IMR-90 (cell line): ENCODE results near the gene RAD17. TPM values are rescaled to one million over a fixed set of nuclear protein-coding genes. Genes with fewer than 3 reads are reported as not detected.
A peak's percentile ranks its signal among the peaks of the same experiment; 100 is the strongest.

Experiments used
- ATAC-seq: fragments of 200-7000 bp; cut with Tn5 transposase; 2 replicates; pipeline ENCODE4 v1.9.1; 2020; ENCODE audit warnings: low read depth, mild to moderate bottlenecking, moderate library complexity
- Bru-seq: library from RNA; stranded (reverse); fragments of 400-500 nt; gene quantifications from one replicate; lab custom pipeline; 2021; lab: Mats Ljungman, UMichigan
- BruChase-seq, 2 experiments: library from RNA; stranded (reverse); fragments of 400-500 nt; gene quantifications; one replicate each; lab custom pipeline; 2021; lab: Mats Ljungman, UMichigan
- BruUV-seq: library from RNA; stranded (reverse); fragments of 400-500 nt; replicated peaks from 2 replicates; lab custom pipeline; 2021; lab: Mats Ljungman, UMichigan
- CTCF ChIA-PET: fragments of 300-600 bp; formaldehyde crosslinking; extraction: SDS; loops from one replicate; lab custom pipeline; 2021; ENCODE audit warnings: antibody characterized with exemption; lab: Yijun Ruan, JAX
- POLR2A ChIA-PET: fragments of 300-600 bp; sonication (Branson Sonifier 250); formaldehyde crosslinking; loops from one replicate; lab custom pipeline; 2022; ENCODE audit warnings: antibody characterized with exemption; ENCODE audit not compliant: unreplicated experiment; lab: Charles Lee
- DNase-seq: peaks from one replicate; pipeline ENCODE4 v3.0.0; 2013
- H2AFZ ChIP-seq: replicated peaks from 2 replicates; pipeline ENCODE3; 2013; ENCODE audit warnings: low read length, mild to moderate bottlenecking; ENCODE audit not compliant: poor library complexity
- H2AK5ac ChIP-seq: 2 replicates; pipeline ENCODE4 v1.6.1; 2013; ENCODE audit warnings: low read depth, low read length, inconsistent platforms
- H2AK9ac ChIP-seq: replicated peaks from 2 replicates; pipeline ENCODE3; 2013; ENCODE audit warnings: mild to moderate bottlenecking, low read depth, low read length, moderate library complexity; ENCODE audit not compliant: poor library complexity
- H2BK120ac ChIP-seq: 2 replicates; pipeline ENCODE4 v1.6.1; 2013; ENCODE audit warnings: low read depth, low read length, inconsistent platforms
- H2BK15ac ChIP-seq: 3 replicates; pipeline ENCODE4 v1.6.1; 2013; ENCODE audit warnings: low read depth, low read length, inconsistent platforms
- H2BK20ac ChIP-seq: 2 replicates; pipeline ENCODE4 v1.6.1; 2013; ENCODE audit warnings: low read depth, mild to moderate bottlenecking, inconsistent platforms, low read length, moderate library complexity
- H2BK5ac ChIP-seq: 2 replicates; pipeline ENCODE4 v1.6.1; 2013; ENCODE audit warnings: mild to moderate bottlenecking, low read depth, low read length, inconsistent platforms; ENCODE audit not compliant: poor library complexity, severe bottlenecking
- H3K14ac ChIP-seq: replicated peaks from 2 replicates; pipeline ENCODE4 v1.6.1; 2013; ENCODE audit warnings: low read depth, low read length, inconsistent platforms
- H3K18ac ChIP-seq: 2 replicates; pipeline ENCODE4 v1.6.1; 2013; ENCODE audit warnings: low read depth, low read length, control low read depth
- H3K23ac ChIP-seq: 2 replicates; pipeline ENCODE4 v1.6.1; 2013; ENCODE audit warnings: low read depth, low read length, inconsistent platforms
- H3K27ac ChIP-seq: 2 replicates; pipeline ENCODE4 v1.5.1; 2013; ENCODE audit warnings: mild to moderate bottlenecking, control low read depth, low read length; ENCODE audit not compliant: insufficient read depth
- H3K27me3 ChIP-seq: 2 replicates; pipeline ENCODE4 v1.6.1; 2013; ENCODE audit warnings: low read length; ENCODE audit not compliant: control insufficient read depth, insufficient read depth
- H3K36me3 ChIP-seq: 2 replicates; pipeline ENCODE4 v1.6.1; 2013; ENCODE audit warnings: low read length, mixed read lengths; ENCODE audit not compliant: control insufficient read depth, insufficient read depth
- H3K4ac ChIP-seq: 2 replicates; pipeline ENCODE4 v1.6.1; 2013; ENCODE audit warnings: low read depth, low read length, inconsistent platforms
- H3K4me1 ChIP-seq: 2 replicates; pipeline ENCODE4 v1.6.1; 2013; ENCODE audit warnings: low read length, mixed read lengths; ENCODE audit not compliant: control insufficient read depth, insufficient read depth
- H3K4me2 ChIP-seq: 2 replicates; pipeline ENCODE4 v1.6.1; 2013; ENCODE audit warnings: low read depth, mild to moderate bottlenecking, control low read depth, low read length, moderate library complexity
- H3K4me3 ChIP-seq: 2 replicates; pipeline ENCODE4 v1.5.1; 2013; ENCODE audit warnings: low read depth, mild to moderate bottlenecking, control low read depth, low read length, moderate library complexity; ENCODE audit not compliant: insufficient read depth
- H3K56ac ChIP-seq: 2 replicates; pipeline ENCODE4 v1.6.1; 2013; ENCODE audit warnings: low read length, inconsistent platforms; ENCODE audit not compliant: insufficient read depth; ENCODE audit errors: extremely low read depth
- H3K79me1 ChIP-seq, 2 experiments: 2 replicates each; pipeline ENCODE4 v1.6.1; 2013; ENCODE audit warnings: low read length in 2 of 2, inconsistent platforms in 1 of 2, low read depth in 1 of 2
- H3K9ac ChIP-seq: 2 replicates; pipeline ENCODE4 v1.6.1; 2013; ENCODE audit warnings: low read depth, low read length, control low read depth
- H3K9me1 ChIP-seq: 2 replicates; pipeline ENCODE4 v1.6.1; 2013; ENCODE audit warnings: low read length, inconsistent platforms; ENCODE audit not compliant: insufficient read depth
- H3K9me3 ChIP-seq: 2 replicates; pipeline ENCODE4 v1.6.1; 2013; ENCODE audit warnings: low read length; ENCODE audit not compliant: control insufficient read depth, insufficient read depth
- H4K20me1 ChIP-seq: 2 replicates; pipeline ENCODE4 v1.6.1; 2013; ENCODE audit warnings: low read length, inconsistent platforms; ENCODE audit not compliant: insufficient read depth
- H4K5ac ChIP-seq: 2 replicates; pipeline ENCODE4 v1.6.1; 2013; ENCODE audit warnings: mild to moderate bottlenecking, low read depth, low read length, control low read depth
- H4K8ac ChIP-seq, 2 experiments: 2 replicates each; pipeline ENCODE4 v1.6.1; 2013; ENCODE audit warnings: low read depth in 2 of 2, low read length in 2 of 2, control low read depth in 1 of 2, inconsistent platforms in 1 of 2
- H4K91ac ChIP-seq: 2 replicates; pipeline ENCODE4 v1.6.1; 2013; ENCODE audit warnings: low read depth, low read length, inconsistent platforms; ENCODE audit not compliant: insufficient read depth
- BHLHE40 ChIP-seq: fragments of 150-350 bp; IDR thresholded peaks from 2 replicates; pipeline ENCODE4 v1.6.1; 2016; ENCODE audit warnings: mild to moderate bottlenecking, low read depth, low read length
- CEBPB ChIP-seq: IDR thresholded peaks from 2 replicates; pipeline ENCODE4 v1.6.1; 2012; ENCODE audit warnings: low read depth, low read length, improper control_type of control experiment
- CHD1 ChIP-seq: IDR thresholded peaks from 2 replicates; pipeline ENCODE4 v1.6.1; 2012; ENCODE audit warnings: low read depth, low read length, improper control_type of control experiment
- CTCF ChIP-seq: conservative IDR thresholded peaks from 2 replicates; pipeline ENCODE4 v1.5.1; 2012; ENCODE audit warnings: mild to moderate bottlenecking, low read depth, low read length, improper control_type of control experiment
- ELK1 ChIP-seq: fragments of 150-350 bp; IDR thresholded peaks from 2 replicates; pipeline ENCODE4 v1.6.1; 2016; ENCODE audit warnings: low read depth, mild to moderate bottlenecking, low read length, moderate library complexity, borderline replicate concordance
- MXI1 ChIP-seq: IDR thresholded peaks from 2 replicates; pipeline ENCODE4 v1.6.1; 2012; ENCODE audit warnings: low read depth, mild to moderate bottlenecking, low read length, moderate library complexity, borderline replicate concordance
- NFE2L2 ChIP-seq: fragments of 150-350 bp; IDR thresholded peaks from 2 replicates; pipeline ENCODE4 v1.6.1; 2016; ENCODE audit warnings: low read depth, mild to moderate bottlenecking, low read length
- POLR2A ChIP-seq: IDR thresholded peaks from 2 replicates; pipeline ENCODE4 v1.6.1; 2012; ENCODE audit warnings: mild to moderate bottlenecking, low read depth, low read length
- RAD21 ChIP-seq: IDR thresholded peaks from 2 replicates; pipeline ENCODE4 v1.6.1; 2012; ENCODE audit warnings: low read length, improper control_type of control experiment
- RCOR1 ChIP-seq: IDR thresholded peaks from 2 replicates; pipeline ENCODE4 v1.6.1; 2012; ENCODE audit warnings: mild to moderate bottlenecking, low read length, improper control_type of control experiment; ENCODE audit not compliant: insufficient replicate concordance
- RFX5 ChIP-seq: IDR thresholded peaks from 2 replicates; pipeline ENCODE4 v1.8.0; 2012; ENCODE audit warnings: low read depth, mild to moderate bottlenecking, low read length, moderate library complexity
- SMC3 ChIP-seq: fragments of 150-350 bp; IDR thresholded peaks from 2 replicates; pipeline ENCODE4 v1.6.1; 2016; ENCODE audit warnings: low read depth, mild to moderate bottlenecking, antibody characterized with exemption, low read length, moderate library complexity
- WGBS, 2 experiments: methylation state at CpG; one replicate each; pipeline versions ENCODE4 v1.1.5 to v1.1.7; 2013; ENCODE audit warnings: missing lambda C conversion rate in 2 of 2; ENCODE audit not compliant: insufficient read length in 1 of 2; ENCODE audit errors: extremely low coverage in 2 of 2; 5-methylcytosine and 5-hydroxymethylcytosine counted together
- dilution Hi-C: fragments of 300-500 bp; cut with HindIII; formaldehyde crosslinking; loops from one replicate; pipeline ENCODE4 v1.14.3; 2018; ENCODE audit warnings: low sequenced_read_pairs; ENCODE audit not compliant: unreplicated experiment
- in situ Hi-C: fragments of 300-500 bp; cut with MboI; formaldehyde crosslinking; loops from 3 replicates; pipeline ENCODE4 v1.14.3; 2019; ENCODE audit warnings: low sequenced_read_pairs, inconsistent platforms, mixed read lengths
- intact Hi-C: fragments of 100-400 bp; cut with micrococcal nuclease; formaldehyde crosslinking; loops from 2 replicates; pipeline ENCODE4 v1.10.0; 2022
- long read RNA-seq: library from polyadenylated mRNA; unstranded; transcript quantifications from one replicate; pipeline ENCODE4 v2.0.0, GENCODE V29; 2021; ENCODE audit not compliant: unreplicated experiment
- polyA plus RNA-seq, 3 experiments: library from polyadenylated mRNA; depleted of rRNA; stranded (reverse); fragments of >200 nt; gene quantifications; 2 replicates each; pipeline ENCODE4 v1.2.3, GENCODE V29; 2012; ENCODE audit warnings: low replicate concordance in 1 of 3
- total RNA-seq: library from RNA; depleted of rRNA; stranded (reverse); fragments of >200 nt; gene quantifications from 2 replicates; pipeline ENCODE4 v1.2.3, GENCODE V29; 2012; rRNA removed

Gene RAD17
- total RNA-seq (10.9 and 13.3 TPM in 2 replicates), polyA plus RNA-seq (2012; rRNA removed) (9.9 and 11.4 TPM in 2 replicates), Bru-seq, nascent RNA (percentile 62 among the genes with signal in this experiment), BruChase-seq, experiment 1, labeled RNA remaining after a 6-hour chase (percentile 64 among the genes with signal in this experiment), BruChase-seq, experiment 2, labeled RNA remaining after a 2-hour chase (percentile 57 among the genes with signal in this experiment)
- 2.9 and 3.4 TPM in 2 replicates for polyA plus RNA-seq (2012; cell fraction: cytosol; rRNA removed)
- polyA plus RNA-seq (2012; cell fraction: nucleus; rRNA removed; ENCODE audit: low replicate concordance): 14.0 and 24.8 TPM in 2 replicates
- long read RNA-seq, transcript RAD17-204 (18 exons, 2,943 nt): major isoform, 7 of 25 reads
- long read RNA-seq, transcript RAD17-220 (18 exons, 3,057 nt): minor isoform, 5 of 25 reads
- long read RNA-seq, partial matches to known transcripts: 3 of 25 reads
- long read RNA-seq, other reads (novel, unspliced or antisense): 5 of 25 reads

GRCh38 chr5:69369340-69370121 lies at the start of gene RAD17, which contains the start of the genes AK6 and TAF9:
RAD17 (plus strand) TSS chr5:69369818; CDS start chr5:69372209, 2,391 bp downstream.
AK6 (minus strand) TSS chr5:69369520; CDS start chr5:69369490, 30 bp downstream.
TAF9 (minus strand) TSS chr5:69369520; CDS start chr5:69365737, 3,783 bp downstream.
- H3K14ac ChIP-seq: peak within 1 kb of the TSS; percentile 99
- H2BK20ac ChIP-seq: peak within 1 kb of the TSS; percentile 77; the same call in 1 of the 2 replicates
- H3K79me1 ChIP-seq: peaks cover 14 to 37% of the 10 kb centered on the region in 2 experiments; a peak in 3 of 4 replicates
- H3K18ac ChIP-seq: peak within 1 kb of the TSS; percentile 98
- H3K4ac ChIP-seq: peak within 1 kb of the TSS; percentile 96
- no peaks in the 10 kb centered on the region; the same call in 1 of the 2 replicates for H3K9me1 ChIP-seq
- in situ Hi-C loops (no loop called here), dilution Hi-C loops (no loop called here), intact Hi-C loops (loop anchor here (2.0 to 10.0 kb wide), 6 partner anchors 38 to 327 kb away; no protein-coding TSS in a partner anchor)
- peak within 1 kb of the TSS; percentile 64 for H2AK5ac ChIP-seq
- peak within 1 kb of the TSS; percentile 91; the same call in 1 of the 3 replicates for H2BK15ac ChIP-seq
- 0% methylated on average over 36 of the region's 66 CpGs; no CpG with 5 or more reads in 1 of the 2 experiments for WGBS, 2 experiments
- peak within 1 kb of the TSS; percentile 96 for H2BK120ac ChIP-seq
- ATAC-seq (peak; percentile 98), DNase-seq (peak; percentile 88)
- peaks cover 24% of the 10 kb centered on the region; the same call in 1 of the 2 replicates for H4K20me1 ChIP-seq
- H4K91ac ChIP-seq: peak within 1 kb of the TSS; percentile 99
- H2BK5ac ChIP-seq: peak within 1 kb of the TSS; percentile 100
- H3K9me3 ChIP-seq: no peaks in the 10 kb centered on the region
- ChIA-PET POLR2A (interaction anchor here (0.9 kb wide), 1 partner anchor 276 kb away, joined by 3 read pairs; the partner anchor contains the start of gene SLC30A5), CTCF (no interaction called here)
- H3K36me3 ChIP-seq: peaks cover 11% of the 10 kb centered on the region
- H3K4me1 ChIP-seq: no peaks in the 10 kb centered on the region; the same call in 1 of the 2 replicates
- peak within 1 kb of the TSS; percentile 99 for H3K56ac ChIP-seq
- BruUV-seq: no TSS peak
- no peaks in the 10 kb centered on the region for H3K27me3 ChIP-seq
- peak within 1 kb of the TSS; percentile 98 for H2AFZ ChIP-seq
- peak within 1 kb of the TSS; percentile 93 to 99 for H4K8ac ChIP-seq
- peak within 1 kb of the TSS; percentile 99 for H2AK9ac ChIP-seq
- peak within 1 kb of the TSS; percentile 96 for H3K4me2 ChIP-seq
- peak within 1 kb of the TSS; percentile 64 for H3K4me3 ChIP-seq
- H3K9ac ChIP-seq: peak within 1 kb of the TSS; percentile 97
- peak within 1 kb of the TSS; percentile 98 for H4K5ac ChIP-seq
- H3K27ac ChIP-seq: peak within 1 kb of the TSS; percentile 99
- peak within 1 kb of the TSS; percentile 99 for H3K23ac ChIP-seq
- TF ChIP-seq MXI1 (peak; percentile 87), CHD1 (no peak), CEBPB (no peak), SMC3 (no peak), CTCF (no peak), RCOR1 (no peak), POLR2A (peak; percentile 93), BHLHE40 (peak; percentile 97), NFE2L2 (no peak), ELK1 (0 out of 2 replicates have a peak, but pooled peaks have one; percentile 13), RFX5 (no peak), RAD21 (no peak)
